OCI-M2 (cell line): ENCODE data around the gene VPS26B.

Source experiments
- DNase-seq: peaks from one replicate; lab custom pipeline; 2025; ENCODE audit not compliant: unreplicated experiment; lab: John Stamatoyannopoulos, UW

VPS26B gene

DNA sequence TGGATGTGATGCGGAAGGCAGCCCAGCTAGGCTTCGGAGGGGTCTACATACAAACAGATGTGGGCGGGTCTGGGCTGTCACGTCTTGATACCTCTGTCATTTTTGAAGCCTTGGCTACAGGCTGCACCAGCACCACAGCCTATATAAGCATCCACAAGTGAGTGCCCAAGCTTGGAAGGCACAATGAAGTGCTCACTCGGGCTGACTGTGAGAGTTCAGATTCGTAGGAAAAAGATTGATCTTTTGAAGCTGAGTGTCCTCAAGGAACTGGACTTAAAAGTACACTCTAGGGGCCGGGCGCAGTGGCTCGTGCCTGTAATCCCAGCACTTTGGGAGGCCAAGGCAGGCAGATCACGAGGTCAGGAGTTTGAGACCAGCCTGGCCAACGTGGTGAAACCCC lies 32.6 kb downstream of the VPS26B start:
- no peak for DNase-seq

DNA sequence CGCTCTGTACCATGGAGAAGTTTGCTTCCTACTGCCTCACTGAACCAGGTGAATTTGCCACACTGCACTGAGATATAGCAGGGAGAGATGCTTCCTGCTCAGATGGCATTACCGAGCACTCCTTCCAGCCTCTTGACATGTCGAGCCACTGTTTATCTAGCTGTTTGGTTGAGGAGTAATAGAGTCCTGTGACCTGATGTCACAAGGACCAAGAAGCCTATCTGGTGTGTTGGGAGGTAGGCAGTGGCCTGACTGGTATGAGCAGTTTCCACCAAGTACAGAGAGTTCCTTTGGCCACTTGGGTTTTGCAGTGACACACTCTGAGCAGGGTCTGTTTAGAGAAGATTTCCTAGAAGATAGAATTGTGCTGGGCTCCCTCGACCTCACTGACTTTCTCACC lies 34.1 kb downstream of the VPS26B start:
- DNase-seq, result no peak

- DNase-seq, result no peak
Measured at GRCh38 chr11:134260503-134260902, 36.0 kb downstream of the VPS26B start.

- DNase-seq, result no peak
Measured at GRCh38 chr11:134260983-134261382, 36.5 kb downstream of the VPS26B start.

DNA sequence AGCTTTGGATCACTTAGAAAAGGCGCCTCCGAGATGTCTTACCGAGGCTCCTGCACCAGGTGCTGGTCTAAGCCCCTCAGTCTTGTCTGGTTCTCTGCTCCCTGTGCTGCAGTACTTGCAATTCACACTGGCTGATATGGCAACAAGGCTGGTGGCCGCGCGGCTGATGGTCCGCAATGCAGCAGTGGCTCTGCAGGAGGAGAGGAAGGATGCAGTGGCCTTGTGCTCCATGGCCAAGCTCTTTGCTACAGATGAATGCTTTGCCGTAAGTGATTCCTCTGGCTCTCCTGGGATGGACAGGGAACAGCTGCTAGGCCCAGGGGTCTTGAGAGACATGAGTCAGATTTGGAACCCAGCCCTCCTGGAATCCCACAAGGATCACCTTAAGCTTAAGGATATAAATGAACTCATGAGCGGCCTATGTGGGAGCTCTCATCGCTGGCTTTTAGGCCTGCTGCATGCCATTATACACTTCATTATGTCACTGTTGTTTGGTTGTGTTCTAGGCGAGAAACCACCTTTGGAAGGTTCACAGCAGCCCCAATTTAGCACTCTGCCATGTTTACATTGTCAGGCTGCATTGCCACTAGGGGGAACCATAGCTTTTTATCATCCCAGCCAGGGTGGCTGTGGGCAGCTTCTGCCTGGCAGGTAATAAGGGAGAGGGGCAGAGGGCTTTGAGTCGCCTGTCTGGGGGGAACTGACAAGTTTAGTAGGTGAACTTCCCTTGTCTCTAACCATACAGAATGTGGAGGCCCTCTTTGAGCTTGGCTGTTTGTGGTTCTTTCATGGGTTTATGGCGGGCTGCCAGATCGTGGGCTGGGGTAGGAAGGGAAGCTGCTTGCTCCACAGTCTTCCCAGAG lies 37.4 kb downstream of the VPS26B start:
- DNase-seq, result no peak

GRCh38 chr11:134264966-134265764 lies 40.7 kb downstream of the VPS26B start:
- no peak for DNase-seq

DNA sequence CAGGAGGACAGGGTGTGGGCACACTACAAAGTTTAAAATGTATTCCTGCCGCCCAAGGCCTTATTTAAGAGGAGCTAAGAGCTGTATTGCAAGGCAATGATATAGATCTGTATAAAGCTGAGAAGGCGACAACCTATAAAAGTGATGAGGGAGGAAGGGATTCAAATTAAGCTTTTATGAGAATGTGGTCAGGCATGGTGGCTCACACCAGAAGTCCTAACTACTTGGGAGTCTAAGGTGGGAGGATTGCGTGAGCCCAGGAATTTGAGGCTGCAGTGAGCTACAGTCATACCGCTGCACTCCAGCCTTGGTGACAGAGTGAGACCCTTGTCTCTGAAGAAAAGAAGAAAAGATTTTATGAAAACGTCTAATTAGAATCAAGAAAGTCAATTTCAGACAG lies 42.0 kb downstream of the VPS26B start:
- DNase-seq, result no peak

- DNase-seq, result no peak
Measured at GRCh38 chr11:134266841-134267251, 42.4 kb downstream of the VPS26B start.

- DNase-seq, result no peak
Measured at GRCh38 chr11:134267461-134267860, 43.0 kb downstream of the VPS26B start.

GRCh38 chr11:134267966-134268365 lies 43.5 kb downstream of the VPS26B start:
- no peak for DNase-seq

GRCh38 chr11:134270250-134270714 lies 45.8 kb downstream of the VPS26B start:
- DNase-seq, result no peak

DNA sequence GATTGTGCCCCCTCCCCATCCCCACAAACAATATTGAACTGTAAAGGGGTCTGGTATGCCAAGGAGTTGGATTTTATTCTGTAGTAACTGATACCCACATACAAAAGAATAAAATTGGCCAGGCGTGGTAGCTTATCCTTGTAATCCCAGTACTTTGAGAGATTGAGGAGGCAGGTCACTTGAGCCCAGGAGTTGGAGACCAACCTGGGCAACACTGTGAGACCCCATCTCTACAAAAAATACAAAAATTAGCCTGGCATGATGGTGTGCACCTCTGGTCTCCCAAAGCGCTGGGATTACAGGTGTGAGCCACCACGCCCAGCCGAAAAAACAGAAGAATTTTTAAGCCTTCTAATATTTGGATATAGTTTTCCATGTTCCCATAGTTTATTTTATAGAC lies 47.5 kb downstream of the VPS26B start:
- DNase-seq, result no peak

- no peak for DNase-seq
Measured at GRCh38 chr11:134272381-134273316, 48.2 kb downstream of the VPS26B start.

GRCh38 chr11:134273317-134273712 lies 48.8 kb downstream of the VPS26B start:
- no peak for DNase-seq

GRCh38 chr11:134275188-134275533 lies 50.7 kb downstream of the VPS26B start:
- DNase-seq, result no peak

DNA sequence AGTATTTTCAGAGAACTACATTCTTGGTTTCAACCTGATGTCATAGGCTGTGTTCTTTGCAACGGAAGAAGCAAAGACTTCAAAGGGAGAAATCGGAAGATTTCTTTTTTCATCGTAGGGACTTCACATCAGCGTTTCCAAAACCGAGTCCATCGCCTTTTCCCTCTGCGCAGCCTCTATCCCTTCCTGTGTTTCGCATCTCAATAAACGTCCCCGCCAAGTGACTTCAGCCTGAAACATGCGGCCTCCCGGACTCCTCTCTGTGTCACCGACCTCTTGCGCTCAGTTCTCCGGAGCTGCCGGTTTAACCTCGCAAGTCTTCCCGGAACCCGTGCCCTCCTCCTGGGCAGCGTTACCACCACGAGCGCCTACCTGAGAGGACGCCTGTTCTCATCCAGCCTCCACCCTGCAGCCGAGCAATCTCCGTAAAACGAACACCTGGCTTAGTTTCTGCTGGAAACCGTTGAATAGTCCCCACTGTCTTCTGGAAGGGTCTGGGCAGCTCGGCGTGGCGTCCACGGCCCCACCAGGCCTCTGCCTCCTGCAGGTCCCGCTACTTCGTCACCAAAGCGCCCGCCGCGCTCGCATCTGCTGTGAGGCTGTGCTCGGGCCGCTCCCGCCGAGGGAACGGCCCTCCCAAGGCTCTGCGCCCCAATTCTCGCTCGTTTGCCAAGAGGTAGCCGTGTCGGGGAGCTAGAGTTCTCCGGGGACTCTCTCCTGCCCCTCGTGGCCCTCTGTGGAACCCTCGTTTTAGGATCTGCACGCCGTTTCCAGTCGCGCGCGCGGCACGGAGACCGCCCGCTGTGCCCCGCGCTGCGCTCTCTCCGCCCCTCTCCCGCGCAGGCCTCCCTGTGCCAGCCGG lies 51.3 kb downstream of the VPS26B start, which contains the start of gene GLB1L3:
GLB1L3 (plus strand) TSS at position 846 of the 862 bp plus-strand sequence. CDS start 362 bp downstream, outside the sequence.
- no peak for DNase-seq

GRCh38 chr11:134276396-134277182 lies 52.1 kb downstream of the VPS26B start:
- DNase-seq, result no peak

DNA sequence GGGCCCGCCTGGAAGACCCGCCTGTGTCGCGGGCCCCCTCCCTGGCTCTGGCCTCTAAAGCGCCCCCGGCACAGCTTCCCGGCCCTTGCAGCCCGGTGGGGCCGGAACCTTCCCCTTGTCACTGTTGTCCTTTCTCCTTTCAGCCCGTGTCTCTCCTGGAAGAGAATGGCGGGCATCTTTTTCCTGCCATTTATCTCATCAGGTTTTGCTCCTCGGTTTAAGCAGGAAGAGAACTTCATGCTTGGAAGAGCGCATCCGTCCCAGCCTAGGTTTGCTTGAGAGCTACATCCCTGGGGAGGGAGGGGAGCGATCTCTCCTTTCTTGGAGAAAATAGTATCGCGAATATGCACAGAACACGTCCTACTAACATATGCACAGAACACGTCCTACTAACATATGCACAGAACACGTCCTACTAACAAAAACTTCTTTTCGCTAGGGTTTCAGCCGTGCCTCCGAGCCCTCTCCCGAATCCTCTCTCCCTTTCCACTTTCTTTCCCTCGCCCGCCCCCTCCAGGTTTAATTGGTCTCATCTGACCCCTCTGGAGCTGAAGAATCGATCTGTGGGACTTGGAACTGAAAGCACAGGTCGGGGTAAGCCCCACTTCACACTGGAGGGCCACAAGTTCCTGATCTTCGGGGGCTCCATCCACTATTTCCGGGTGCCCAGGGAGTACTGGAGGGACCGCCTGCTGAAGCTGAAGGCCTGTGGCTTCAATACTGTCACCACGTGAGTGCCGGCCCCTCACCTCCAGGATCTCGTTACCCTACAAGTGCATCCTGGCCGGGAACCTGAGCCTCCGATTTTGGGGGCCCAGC lies 52.9 kb downstream of the VPS26B start:
- DNase-seq, result no peak
